CD4-positive, alpha-beta T cell treated with Interferon gamma for 1 hour (primary cell): Measurements from ENCODE around the gene MAU2.

Experiments used
- DNase-seq: peaks from one replicate; pipeline ENCODE4 v3.0.0-alpha.2; 2020

Gene MAU2, protein sequence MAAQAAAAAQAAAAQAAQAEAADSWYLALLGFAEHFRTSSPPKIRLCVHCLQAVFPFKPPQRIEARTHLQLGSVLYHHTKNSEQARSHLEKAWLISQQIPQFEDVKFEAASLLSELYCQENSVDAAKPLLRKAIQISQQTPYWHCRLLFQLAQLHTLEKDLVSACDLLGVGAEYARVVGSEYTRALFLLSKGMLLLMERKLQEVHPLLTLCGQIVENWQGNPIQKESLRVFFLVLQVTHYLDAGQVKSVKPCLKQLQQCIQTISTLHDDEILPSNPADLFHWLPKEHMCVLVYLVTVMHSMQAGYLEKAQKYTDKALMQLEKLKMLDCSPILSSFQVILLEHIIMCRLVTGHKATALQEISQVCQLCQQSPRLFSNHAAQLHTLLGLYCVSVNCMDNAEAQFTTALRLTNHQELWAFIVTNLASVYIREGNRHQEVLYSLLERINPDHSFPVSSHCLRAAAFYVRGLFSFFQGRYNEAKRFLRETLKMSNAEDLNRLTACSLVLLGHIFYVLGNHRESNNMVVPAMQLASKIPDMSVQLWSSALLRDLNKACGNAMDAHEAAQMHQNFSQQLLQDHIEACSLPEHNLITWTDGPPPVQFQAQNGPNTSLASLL

GRCh38 chr19:19320361-19321140 is at the start of gene MAU2, which contains the start of gene SUGP1:
MAU2 (plus strand) TSS chr19:19320829; CDS start chr19:19320860, 31 bp downstream.
SUGP1 (minus strand) TSS chr19:19320509; CDS start chr19:19320496, 13 bp downstream.
- peak; percentile 90 for DNase-seq

DNA sequence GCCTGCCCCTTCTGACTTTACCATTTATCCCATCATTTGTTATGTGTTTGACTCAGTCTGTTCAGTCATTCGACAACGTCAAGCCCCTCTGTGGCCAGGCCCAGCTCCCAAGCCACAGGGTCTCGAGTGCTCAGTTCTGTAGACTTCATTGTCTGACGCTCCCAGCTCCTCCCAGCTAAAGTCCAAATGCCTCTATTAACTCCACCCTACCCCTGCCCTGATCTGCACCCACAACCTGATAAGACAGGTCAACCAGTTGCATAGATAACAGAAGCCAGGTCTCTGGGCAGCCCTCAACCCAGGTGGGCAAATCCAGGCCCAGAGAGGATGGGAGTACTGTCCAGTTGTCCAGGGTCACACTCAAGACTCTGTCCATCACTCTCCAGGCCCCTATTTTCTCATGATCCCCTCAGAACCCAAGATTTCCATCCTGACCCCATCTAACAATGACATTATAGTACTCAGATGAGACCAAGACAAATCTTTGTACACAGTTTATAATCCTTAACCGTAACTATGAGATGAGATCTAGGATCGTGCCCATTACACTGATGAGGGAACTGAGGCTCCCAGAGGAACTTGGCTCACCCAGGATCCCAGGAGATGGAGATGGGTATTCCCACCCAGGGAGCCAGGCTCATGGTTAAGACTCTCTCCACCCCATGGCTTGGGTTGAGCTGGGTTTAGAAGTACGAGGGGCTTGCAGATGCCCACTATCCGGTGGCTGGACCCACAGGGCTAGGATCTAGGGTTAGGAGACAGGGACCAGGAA is 48.6 kb upstream of the MAU2 start:
- no peak for DNase-seq

DNA sequence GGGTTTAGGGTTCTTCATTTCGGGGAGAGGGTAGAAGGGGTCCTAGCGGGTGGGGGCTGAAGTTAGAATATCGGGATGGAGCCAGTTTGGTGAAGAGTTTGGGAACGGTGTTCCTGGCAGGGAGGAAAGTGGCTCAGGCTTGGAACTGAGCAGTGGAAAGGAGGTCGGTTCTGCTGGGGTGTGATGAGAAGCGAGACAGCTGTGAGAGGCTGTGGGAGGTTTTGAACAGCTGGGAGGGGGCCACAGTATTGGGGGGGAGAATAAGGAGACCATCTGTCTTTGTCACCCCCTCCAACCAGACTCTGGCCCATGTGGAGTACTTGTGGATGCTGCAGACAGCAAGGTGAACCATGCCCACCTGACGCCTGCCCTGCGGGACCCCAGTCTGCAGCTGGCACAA is 46.5 kb upstream of the MAU2 start:
- DNase-seq = no peak

GRCh38 chr19:19274716-19275565 is 45.7 kb upstream of the MAU2 start:
- no peak for DNase-seq

DNA sequence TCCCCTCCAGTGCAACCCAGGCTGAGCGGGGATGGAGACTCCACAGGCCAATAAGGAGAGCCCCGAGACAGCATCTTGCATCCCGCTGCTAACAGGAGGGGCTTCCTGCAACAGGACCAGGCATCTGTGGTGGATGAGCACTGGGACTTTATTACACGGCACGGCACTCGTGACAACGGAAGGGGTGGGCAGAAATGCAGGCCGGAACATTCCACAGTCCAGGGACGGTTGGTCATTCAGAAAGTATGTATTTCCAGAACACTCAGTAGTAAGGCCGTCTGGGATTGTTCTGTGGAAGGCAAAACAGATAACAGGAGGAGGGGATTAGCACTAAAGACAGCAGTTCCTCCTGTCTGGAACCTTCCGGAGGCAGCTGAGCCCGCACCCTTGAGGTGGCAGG is 44.2 kb upstream of the MAU2 start:
- no peak for DNase-seq

DNA sequence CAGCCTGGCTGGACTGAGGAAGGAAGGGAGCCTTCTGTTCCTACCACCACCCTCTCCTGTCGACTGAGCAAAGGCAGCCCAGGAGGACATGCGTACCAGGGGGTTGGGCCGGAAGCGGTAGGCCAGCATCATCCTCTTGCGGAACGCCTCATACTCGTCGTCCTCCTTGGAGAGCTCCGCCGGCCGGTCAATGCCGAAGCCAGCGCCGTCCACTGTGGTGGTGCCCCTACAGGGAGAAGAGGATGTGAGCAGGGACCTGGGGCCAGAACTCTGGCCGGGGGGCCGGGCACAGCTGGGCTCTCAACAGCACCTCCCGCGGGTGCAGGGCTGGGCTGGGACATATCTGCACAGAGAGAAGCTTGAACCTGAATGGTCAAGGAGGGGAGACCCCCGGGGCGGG is 43.8 kb upstream of the MAU2 start:
- DNase-seq = no peak

DNA sequence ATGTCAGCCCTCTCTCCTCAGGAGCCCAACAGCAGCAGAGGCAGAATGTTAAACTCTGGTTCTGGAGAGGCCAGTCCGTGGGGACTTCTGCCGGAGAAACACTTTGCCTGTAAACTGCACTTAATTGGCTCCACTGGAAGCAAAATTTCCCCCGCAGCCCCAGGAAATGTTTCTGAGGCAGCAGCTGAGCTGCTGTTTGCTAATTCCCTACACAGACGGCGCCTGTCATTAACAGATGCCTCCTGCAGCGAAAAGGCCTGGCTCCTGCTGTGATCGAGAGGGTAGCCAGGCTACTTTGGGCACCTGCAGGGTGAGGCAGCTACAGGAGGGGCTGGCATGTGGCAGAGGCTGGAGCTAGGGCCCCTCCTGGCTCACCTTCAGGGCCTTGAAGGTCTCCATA is 42.3 kb upstream of the MAU2 start:
- no peak for DNase-seq

DNA sequence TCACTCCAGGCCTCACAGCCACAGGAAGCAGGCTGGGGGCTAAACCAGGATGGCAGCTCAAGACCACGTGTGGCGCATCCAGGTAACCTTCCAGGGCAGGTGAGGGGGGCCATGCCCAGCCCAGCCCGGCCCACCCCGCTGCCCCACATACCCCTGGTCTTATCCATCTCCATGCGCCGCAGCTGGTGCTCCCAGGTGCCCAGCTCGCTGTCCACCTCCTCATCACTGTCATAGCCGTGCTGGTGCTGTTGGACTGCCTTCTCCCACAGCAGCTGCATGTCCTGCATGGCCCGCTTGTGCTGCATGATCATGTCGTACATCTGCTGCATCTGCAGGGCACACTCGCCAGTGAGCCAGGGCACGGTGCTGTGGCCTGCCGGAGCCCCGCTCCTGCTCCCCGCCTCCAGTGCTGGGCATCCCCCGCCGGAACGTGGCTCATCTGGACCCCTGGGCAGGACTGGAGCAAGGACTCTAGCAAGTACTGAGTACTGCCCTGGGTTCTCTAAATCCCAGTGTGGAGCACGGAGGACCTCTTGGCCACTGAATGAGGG is 41.5 kb upstream of the MAU2 start:
- no peak for DNase-seq

- no peak for DNase-seq
Measured at GRCh38 chr19:19279853-19280252, 40.8 kb upstream of the MAU2 start.

GRCh38 chr19:19280561-19280960 is 40.1 kb upstream of the MAU2 start:
- no peak for DNase-seq

- DNase-seq = no peak
Measured at GRCh38 chr19:19285686-19286085, 34.9 kb upstream of the MAU2 start.

DNA sequence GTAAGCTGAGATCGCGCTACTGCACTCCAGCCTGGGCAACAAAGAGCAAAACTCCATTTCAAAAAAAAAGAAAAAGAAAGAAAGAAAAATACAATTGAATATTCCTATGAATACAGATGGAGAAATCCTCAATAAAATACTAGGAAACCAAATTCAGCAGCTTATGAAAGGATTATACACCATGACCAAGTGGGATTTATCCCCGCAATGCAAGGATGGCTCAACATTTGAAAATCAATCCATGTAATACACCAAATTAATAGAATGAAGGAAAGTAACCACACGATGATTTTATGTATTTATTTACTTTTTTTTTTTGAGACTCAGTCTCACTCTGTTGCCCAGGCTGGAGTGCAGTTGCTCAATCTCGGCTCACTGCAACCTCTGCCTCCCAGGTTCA is 28.0 kb upstream of the MAU2 start:
- no peak for DNase-seq

GRCh38 chr19:19294914-19295313 is 25.7 kb upstream of the MAU2 start:
- no peak for DNase-seq

GRCh38 chr19:19296953-19297689 is 23.5 kb upstream of the MAU2 start:
- DNase-seq = no peak

GRCh38 chr19:19297759-19298158 is 22.9 kb upstream of the MAU2 start:
- no peak for DNase-seq

- DNase-seq = no peak
Measured at GRCh38 chr19:19300613-19301012, 20.0 kb upstream of the MAU2 start.

- no peak for DNase-seq
Measured at GRCh38 chr19:19303411-19303810, 17.2 kb upstream of the MAU2 start.

DNA sequence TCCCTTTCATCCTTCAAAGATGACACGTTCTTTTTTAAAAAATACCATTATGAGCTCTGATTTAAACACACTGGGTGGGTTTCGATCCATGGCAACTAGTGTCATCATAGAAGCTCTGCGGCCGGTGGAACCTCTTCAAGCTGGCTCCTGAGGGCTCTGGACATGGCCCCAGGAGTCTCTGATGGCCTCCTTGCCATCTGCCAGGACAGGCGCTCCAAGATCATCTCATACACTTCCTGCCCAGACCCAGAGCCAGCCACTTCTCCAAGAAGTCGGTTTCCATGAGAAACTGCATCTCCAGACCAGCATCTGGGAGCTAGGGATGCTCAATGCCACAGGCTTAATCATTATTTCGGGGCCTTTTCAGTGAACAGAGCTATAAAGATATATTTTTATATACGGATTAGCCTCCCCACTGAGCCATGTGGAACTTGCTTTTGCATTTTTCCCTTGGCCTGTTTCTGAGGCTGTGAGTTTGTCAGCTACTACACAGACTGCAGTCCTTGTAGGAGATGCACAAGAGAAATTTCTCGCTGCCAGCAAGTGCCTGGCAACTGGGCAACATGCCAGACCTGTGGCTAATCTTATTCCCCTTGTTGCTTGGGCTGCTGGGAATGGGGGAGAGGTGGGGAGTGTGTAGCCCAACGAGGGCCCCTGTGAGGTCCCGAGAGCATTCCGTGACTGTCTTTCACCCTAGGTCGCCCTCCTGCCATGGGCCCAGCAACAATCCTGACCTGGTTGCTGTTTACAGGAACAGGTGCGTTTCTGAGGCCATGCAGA is 16.3 kb upstream of the MAU2 start:
- no peak for DNase-seq

GRCh38 chr19:19305066-19305465 is 15.6 kb upstream of the MAU2 start:
- no peak for DNase-seq

GRCh38 chr19:19305696-19306095 is 14.9 kb upstream of the MAU2 start:
- DNase-seq = no peak
